Midbrain (tissue), 1 donor: ENCODE results near the gene ADCY1.
A peak's percentile ranks its signal among the peaks of the same experiment; 100 is the strongest.

ENCODE experiments used
- DNase-seq: peaks from one replicate; lab custom pipeline; 2025; lab: John Stamatoyannopoulos, UW

Gene ADCY1

DNA sequence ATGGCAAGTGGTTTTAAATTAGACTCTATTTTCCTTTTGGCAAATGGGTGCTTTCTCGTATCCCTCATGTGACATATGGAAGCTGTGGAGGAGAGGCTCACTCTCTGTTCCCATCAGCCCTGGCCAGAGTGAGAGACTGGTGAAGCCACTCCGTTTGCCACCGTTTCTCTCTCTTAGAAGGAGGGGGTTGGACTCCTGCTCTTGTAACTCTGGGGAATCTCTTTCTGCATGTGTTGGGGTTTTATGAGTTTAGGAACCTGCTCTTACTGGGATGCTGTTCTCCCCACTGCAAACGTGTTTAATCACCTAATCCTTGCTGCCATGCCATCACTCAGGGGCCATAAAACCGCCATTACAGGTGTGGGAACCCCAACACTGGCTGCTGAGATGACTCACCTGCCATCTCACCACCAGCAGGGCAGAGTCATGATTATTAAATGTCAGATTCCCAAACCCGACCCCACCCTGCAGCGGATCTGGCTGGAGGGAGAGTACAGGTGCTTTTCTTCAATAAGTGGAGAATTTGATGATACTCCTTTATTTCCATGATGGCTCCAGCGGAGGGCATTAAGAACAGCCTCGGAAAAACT is 103.2 kb downstream of the ADCY1 start:
- no peak for DNase-seq

DNA sequence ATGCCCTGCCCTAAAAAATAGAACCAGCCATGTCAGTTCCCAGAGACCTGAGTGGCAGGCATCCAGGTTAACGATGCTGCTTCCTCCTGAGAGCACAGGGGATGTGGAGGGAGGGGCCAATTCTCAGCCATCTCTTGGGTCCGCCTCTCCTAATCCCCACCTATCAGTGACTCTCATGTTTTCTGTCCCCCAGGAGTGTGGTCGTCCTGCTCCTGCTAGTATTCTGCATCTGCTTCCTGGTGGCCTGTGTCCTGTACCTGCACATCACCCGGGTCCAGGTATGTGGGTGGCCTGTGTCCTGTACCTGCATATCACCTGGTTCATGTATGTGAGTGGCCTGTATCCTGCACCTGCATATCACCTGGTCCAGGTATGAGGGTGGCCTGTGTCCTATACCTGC is 105.3 kb downstream of the ADCY1 start:
- DNase-seq: no peak

DNA sequence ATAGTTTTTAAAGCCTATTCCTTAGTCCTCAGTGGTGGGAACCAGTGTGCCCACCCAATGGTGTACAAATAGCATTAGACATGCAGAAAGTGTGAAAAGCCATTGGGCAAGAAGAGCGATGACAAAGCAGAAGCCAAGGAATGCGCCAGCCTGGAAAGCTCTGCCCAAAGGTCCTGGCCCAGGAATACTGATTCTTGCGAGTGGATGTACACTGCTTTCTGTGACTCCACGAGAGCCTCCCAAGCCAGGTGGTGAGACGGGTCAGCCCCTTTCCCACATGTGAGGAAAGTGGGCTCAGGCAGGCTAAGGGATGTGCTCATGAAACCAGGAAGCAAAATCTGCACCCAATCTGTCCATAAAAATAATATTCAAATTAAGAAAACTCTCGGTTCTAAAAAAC is 106.6 kb downstream of the ADCY1 start:
- DNase-seq: no peak

DNA sequence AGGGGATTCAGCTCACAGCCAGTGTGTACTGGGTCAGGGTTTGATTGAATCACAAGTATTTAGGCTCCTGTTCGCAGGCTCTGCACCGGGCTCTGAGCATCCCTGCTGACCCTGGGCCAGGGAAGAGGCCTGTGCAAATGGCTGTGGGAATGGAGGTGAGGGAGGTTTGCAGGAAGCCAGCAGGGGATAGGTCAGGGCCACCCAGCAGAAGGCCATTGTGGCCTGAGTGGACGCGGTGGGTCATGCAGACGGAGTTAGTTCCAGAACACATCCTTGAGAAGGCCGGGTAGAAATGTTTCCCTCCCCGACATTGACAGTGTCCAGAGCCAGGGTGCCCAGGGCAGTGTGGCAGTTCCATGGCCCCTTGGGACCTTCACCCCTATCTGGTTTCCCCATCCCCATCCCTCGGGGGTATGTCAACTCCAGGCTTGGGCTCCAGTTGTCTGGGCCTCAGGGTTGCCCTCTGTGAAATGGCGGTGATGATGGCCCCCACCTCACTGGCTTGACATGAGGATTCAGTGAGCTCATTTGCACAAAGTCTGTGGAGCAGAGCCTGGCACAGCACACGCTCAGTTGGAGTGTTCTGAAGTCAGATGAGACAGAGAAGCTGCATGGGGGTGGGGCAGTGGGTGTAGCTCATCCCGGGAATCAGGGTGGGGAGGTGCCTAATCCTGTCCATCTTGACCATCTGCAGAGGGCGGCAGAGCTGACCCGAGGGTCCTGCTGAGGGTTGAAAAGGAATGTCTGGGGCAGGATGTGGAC is 107.6 kb downstream of the ADCY1 start:
- no peak for DNase-seq

DNA sequence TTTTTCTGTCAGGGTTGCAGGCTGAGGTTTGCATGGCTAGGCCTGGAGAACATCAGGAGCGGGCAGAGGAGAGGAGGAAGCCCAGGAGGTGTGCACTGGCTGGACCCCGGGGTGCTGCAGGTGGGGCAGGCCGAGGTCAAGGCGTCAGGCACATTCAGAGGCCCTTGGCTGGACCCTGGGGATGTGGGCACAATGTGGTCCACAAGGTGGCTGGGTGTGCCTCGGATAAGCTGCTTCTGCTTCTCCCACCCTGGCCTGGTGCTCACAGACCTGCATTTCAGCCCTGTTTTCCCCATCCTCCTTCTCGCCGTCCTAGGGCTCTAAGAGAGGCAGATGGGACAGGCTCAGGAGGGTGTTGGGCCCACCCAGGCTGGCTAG is 108.2 kb downstream of the ADCY1 start:
- no peak for DNase-seq

DNA sequence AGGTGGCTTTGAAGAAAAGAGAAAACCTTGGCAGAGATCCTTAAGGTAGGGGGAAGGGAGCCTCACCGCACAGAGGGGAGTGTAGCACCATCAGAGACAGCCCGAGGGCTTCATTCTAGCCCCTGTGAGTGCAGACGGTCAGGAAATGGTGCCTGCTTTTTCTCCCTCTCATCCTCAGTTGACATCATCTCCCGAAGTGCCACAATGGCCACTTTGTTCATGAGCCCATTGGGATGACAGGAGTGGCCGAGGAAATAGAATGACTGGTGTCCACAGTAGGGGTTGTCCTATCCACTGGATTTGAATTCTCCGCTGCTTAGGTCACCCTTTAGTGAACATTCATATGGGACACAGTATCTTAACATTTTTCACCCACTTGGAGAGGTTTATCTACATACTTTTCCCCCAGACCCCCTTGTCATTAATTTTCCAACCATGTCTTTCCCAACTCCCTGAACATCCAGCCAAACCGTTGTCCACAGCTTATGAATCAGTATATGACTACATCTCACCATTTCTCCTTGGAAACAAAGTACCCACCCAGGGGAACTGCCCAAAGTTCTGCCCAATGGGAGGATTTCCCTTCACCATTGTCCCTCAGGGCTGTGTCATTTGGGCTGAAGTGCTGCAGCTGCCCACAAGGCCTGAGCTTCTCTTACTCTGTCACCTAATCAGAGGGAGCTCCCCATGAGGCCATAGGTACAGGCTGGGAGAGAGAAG is 108.8 kb downstream of the ADCY1 start:
- peak; percentile 47 for DNase-seq

DNA sequence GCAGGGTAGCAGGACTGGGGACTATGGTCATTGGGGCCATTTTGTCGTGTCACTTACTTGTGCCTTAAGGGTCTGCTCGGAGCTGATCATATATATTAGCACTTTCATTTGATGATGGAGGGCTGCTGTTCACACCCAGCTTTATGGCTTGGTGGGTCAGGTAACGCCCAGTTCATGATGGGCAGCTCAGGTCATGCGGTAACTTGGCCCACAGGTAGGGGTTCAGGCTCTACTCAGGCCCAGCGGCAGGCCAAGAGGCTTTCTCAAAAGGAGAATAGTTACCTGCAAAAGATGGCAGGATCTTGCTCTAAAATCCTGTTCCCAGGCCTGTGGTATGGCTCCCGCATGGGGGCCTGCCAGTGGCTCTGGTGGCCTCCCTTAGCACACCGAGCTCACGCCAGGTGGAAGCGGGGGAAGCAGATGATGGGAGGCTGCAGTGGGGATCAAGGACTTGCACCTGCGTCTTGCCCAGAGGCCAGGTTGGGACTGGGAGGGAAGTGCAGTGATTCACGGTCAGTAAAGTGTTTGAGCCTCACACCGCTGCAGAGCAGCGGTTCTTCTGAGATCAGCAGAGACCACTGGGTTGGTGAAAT is 109.5 kb downstream of the ADCY1 start:
- no peak for DNase-seq

DNA sequence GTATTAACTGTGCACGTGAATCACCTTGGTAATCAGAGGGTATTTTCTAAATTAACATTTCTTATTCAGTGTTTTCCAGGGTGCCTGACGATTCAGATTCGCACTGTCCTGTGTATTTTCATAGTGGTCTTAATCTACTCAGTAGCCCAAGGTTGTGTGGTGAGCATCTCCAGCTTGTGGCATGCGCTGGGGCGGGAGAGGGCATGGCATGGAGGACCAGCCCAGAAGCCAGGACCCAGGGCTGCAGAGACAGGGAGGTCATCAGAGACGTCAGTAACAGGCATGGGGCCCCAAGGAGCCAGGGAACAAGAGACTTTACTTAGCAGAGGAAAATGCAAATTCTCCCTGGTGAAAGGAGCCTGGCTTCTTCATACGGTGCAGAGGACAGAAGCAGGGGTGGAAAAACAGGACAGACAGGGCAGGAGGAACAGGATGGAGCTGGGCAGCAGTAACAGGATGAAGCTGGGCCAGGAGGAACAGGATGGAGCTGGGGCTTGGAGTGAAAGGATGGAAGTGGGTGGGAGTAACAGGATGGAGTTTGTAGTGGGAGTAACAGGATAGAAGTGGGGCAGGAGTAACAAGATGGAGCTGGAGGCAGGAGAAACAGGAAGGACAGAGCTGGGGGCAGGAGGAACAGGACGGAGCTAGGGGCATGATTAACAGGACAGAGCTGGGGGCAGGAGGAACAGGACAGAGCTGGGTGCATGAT is 110.9 kb downstream of the ADCY1 start:
- no peak for DNase-seq

DNA sequence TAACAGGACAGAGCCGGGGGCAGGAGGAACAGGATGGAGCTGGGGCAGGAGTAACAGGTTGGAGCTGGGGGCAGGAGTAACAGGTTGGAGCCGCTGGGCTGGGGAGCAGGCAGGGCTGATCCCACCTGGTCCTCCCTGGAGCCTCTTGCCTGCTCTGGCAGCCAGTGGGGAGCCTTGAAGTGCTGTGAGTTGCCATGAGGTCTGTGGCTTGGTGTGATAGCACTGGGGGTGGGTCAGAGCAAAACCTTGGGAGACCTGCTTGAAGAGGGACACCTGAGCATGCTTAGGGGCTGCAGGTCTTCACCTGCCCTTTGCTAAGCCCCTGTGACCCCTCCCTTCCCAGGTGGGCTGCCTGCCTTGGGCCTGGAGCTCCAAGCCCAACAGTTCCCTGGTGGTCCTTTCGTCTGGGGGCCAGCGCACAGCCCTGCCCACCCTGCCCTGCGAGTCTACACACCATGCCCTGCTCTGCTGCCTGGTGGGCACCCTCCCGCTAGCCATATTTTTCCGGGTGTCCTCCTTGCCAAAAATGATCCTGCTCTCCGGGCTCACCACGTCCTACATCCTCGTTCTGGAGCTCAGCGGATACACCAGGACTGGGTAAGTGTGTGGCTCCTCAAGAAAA is 111.6 kb downstream of the ADCY1 start:
- no peak for DNase-seq

DNA sequence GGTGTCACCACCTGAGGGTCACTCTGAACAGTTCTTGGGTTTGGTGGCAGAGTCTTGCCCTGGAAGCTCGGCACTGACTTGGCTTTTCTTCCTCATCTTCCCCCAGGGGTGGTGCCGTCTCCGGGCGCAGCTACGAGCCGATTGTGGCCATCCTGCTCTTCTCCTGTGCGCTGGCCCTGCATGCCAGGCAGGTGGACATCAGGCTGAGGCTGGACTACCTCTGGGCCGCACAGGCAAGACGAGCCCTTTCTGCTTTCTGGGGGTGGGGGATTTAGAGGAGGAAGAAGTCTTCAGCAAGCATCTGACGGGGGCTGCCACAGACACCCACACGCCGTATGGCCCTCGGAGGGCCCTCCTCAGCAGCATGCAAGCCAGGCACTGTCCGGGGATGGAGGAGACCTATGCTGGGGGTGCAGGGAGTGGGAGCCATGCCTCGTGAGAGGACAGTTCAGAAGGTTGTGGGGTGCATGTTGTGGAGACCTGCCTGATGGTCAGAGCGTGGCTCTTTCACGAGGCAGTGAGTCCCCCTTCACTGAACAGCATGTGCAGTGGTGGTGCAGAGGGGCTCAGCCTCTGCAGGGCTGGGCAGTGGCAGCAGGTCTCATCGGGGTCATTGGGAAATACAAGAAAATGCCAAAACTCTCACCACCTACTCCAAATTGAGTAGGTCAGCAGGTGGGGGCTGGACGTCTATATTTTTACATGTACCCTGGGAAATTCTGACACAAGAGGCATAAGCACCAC is 112.4 kb downstream of the ADCY1 start:
- no peak for DNase-seq

DNA sequence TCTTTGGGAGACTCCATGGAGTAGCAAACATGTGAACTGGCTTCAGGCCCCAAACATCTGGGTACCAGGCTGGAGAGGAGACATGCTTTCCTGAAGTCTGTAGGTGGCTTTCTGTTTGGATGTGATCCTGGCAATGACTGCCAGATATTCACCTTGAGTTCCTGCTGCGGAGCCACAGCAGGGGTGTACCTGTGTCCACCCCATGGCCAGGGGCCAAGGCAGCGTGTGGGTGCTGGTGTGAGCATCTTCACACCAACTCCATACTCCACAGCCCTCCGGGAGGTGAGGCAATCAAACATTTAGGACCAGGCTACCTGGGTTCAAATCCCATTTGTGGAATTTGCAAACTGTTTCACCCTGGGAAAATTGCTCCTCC is 113.0 kb downstream of the ADCY1 start:
- no peak for DNase-seq

DNA sequence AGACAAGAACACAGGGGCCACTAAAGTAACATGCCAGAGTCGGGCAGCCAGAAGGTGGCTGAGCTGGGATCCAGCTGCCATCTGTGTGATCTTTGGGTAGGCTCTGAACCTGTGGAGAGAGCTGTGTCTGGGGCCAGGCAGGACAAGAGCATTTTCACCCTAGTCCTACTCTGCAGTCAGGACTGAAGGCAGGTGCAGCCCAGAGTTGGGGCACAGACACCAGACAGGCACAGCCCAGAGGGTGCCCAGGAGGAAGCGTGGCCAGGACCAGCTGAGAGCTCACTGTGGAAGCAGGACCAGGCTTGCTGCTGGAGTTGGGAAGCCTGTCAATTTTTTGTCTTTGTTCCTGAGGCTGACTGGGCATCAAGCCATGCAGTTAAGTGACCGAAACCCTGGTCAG is 113.6 kb downstream of the ADCY1 start:
- DNase-seq: peak; percentile 21

DNA sequence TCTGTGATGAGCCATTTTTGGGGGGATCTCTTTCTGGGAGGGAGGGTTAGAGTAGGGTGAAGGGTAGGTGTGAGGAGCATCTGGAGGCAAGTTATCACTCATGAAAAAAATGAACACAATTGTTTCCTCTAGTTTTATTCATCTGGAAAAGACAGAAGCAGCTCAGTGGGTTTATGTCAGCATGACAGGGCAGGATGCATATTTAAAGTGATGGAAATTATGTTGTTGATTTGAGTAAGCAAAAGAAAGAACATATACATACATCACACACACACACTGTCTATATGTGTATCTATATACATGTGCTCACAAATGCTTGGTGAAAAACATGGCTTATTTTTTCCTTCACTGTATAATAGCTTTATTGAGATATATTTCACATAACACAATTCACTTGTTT is 114.2 kb downstream of the ADCY1 start:
- no peak for DNase-seq

DNA sequence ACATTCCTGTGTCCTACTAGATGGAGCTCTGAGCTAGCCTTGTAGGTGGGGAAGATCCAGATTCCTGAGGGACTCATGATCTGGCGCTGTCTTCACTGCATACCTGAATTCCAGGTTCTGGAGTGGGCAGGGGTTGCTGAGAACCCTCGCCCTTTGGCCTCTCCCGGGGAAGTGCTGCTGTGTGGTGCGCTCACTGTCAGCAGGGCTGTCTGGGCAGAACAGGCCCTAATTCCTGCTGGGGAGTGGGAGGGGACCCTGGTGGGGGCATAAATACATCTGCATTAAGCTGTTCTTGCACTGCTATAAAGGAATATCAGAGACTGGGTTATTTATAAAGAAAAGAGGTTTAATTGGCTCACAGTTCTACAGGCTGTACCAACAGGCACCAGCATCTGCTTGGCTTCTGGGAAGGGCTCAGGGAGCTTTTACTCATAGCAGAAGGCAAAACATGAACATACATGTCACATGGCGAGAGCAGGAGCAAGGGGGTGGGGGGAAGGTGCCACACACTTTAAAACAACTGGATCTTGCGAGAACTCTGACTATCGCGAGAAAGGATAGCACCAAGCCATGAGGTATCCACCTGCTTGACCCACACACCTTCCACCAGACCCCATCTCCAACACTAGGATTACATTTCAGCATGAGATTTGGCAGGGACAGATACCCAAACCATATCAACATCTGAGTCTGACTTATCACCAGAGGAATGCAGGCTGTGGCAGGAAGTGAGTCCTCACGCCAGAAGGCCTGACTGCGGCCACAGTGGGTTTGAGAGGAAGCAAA is 115.0 kb downstream of the ADCY1 start:
- no peak for DNase-seq

DNA sequence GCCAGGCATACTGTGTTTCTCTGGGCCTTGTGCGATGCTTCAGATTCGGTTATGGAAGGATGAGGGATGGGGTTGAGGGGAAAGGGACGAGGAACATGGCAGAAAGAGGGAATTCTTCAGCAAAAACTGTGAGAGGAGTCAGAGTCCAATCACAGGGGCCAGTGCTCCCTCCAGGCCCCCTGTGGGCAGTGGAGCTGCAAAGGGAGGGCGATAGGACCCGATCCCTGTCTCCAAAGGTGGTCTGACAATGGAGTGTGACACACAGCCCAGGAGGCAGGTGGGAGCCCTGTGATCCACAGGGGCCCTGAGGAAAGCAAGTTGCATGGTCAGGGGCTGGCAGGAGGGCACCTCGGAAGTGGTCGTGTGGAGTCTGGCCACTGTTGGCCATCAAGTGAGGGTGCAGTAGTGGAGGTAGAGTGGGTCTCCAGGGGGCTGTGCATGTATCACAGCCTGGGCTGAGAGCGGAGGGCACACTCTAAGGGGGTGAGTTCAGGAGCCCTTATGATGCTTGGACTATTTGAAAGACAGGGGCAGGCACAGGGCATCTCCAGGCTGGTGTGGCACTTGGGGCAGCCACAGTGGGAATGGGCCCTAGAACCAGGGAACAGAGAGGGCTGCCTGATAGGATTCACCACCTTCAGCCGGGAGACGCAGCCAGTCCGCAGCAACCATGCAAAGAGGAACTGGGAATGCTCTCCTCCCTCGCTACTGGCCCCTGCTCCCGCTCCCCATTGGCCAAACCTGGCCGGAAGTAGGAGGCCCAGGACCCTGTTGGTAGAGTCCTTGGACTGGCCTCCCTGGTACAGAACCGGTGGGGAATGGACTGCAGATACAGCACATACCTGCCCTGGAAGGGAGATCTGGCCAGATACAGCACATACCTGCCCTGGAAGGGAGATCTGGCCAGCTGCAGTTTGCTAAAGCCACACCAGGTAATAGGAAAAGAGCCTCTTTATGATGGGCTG is 115.9 kb downstream of the ADCY1 start:
- DNase-seq: no peak

DNA sequence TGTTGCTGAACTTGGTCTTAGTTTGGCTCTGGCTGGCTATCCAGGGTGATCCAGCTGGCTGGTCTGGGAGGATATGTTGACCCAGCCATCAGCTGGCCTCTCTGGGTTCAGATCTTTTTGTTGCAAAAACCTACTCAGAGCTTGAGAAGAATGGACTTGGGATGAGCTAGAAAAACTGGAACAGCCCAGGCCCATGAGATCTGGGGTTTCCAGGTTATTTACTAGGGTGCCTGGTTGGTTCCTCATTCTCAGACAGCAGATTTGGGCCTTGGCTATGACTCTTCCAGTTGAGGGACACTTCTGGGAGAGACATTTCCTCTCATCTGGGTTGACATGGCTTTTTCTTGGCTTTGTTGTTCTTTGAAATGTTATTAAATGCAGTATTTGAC is 116.6 kb downstream of the ADCY1 start:
- no peak for DNase-seq

DNA sequence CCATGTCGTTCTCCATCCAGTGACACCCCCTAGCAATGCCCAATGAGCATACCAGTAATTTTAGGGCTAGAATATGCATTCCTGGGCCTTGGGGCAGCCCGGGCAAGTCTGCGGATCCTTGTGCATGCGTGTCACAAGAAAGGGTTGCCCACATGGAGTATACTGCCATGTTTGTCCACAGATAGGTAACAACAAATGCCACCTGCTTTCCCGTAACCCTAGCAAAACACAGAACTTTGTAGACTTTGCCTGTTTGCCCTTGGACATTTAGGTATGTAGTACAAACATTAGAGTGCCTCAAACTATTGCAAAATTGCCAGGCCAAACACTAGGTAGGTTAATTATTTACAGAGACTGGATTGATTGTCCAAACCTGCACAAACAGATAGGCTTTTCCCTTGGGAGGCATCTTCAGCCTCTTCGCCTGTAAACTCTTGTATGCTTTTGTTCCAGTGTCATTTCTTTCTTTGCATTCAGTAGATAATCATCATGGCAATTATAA is 117.0 kb downstream of the ADCY1 start:
- no peak for DNase-seq

DNA sequence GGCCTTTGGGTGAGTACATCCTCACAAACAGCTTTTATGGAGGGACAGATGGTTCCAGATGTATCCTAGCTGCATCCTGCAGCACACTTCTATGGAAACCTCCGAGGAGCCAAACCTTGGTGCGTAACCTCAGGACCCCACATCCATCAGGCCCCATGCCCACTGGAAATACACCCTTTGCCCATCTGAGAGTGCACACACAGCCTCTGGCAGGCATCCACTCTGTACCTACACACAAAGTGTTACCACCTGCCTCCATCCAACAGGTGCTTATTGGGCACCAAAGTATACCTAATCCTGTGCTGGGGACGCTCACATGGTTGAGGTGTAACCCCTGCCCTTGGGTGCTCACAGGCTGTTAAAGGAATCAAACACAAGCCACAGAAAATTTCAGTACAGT is 117.9 kb downstream of the ADCY1 start:
- no peak for DNase-seq
